HG02884 (cell line): ENCODE measurements around the gene PRTFDC1.
"Not testable (repeated sequence)": the region's sequence is repeated elsewhere in the genome, so short reads cannot be mapped to it uniquely, and the experiment has no call there.

ENCODE experiments used
- ATAC-seq: cut with Tn5 transposase; IDR thresholded peaks from one replicate; pipeline ENCODE4 v1.9.1; 2021; ENCODE audit warnings: mild to moderate bottlenecking, moderate library complexity; ENCODE audit not compliant: unreplicated experiment

The PRTFDC1 gene

DNA sequence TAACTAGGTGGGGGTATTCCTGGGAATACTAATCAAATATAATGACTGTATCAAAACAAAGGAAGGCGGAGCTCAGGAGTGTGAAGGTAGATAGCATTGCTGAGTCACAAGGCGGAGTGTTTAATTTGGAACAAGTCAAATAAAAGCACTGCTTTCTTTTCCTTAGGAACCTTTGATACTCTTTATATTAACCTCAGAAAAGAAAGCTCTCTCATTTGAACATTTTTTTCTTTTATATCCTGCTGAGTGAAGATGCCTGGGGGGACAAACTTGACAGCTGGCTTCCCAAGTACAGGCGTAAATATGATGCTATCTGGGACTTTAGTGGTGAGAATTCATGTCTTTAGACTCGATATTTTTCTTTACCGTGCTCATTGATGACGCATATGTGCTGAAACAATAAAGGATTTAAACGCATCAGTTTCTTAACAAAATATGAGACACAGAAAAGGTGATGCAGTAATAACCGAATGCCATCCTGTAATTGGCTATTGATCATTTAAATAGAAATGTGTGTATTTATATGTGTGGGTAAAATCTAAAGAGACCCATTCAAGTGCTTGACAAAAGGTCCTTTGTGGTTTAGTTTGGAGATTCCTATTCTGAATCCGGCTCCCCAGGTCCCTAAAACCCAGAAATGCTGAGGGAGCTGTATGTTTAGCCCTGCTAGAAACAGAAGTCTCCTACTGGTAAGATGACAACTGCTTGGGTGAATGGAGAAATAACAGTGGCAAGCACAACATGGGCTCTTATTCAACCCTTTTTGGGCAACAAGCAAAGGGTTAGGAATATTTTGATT is 102.7 kb downstream of the PRTFDC1 start:
- ATAC-seq: no peak

- no peak for ATAC-seq
Observed at GRCh38 chr10:24849051-24849450, 103.4 kb downstream of the PRTFDC1 start.

GRCh38 chr10:24848195-24848594 is 104.2 kb downstream of the PRTFDC1 start:
- ATAC-seq: no peak

DNA sequence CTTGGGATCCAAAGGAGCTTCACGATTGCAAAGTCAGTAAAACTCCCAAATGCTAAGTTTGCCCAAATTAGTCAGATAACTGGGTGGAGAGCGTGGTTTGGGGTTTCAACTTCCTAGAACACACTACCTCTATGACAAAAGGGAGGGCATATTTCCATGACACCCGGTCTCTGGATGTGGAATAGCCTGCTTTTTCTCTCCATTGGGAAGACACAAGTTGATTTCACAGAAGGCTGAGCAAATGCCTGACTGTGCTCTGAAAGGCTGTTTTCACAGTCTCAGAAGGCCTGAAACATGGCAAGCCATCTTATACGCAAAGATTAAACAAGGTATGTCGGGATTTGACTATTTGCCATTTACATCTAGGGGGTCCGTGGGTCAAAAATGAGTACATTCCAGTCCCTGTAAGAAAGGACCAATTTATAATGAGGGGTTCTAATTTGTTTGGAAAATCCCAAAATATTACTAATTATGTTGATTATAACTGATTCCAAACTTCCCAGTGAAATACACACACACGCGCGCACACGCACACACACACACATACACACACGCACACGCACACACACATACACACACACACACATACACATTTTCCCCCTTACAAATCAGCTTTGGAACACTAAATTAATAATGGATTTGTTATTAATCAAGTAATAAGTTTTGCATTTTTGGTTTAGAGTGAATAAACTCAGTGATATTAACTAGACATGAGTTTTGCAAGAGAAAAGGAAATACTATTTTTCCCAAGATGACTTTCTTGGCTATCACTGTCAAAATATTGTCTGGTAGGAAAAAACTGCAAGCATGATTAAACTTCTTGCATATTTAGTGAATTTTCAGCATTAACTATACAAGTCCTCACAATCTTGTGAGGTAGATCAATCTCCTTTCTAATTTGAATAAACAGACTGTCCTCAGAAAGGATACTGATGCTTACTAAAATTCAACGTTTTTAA is 105.0 kb downstream of the PRTFDC1 start:
- no peak for ATAC-seq

- ATAC-seq: no peak
Observed at GRCh38 chr10:24844742-24845141, 107.7 kb downstream of the PRTFDC1 start.

- ATAC-seq: no peak
Observed at GRCh38 chr10:24843256-24843655, 109.2 kb downstream of the PRTFDC1 start.

DNA sequence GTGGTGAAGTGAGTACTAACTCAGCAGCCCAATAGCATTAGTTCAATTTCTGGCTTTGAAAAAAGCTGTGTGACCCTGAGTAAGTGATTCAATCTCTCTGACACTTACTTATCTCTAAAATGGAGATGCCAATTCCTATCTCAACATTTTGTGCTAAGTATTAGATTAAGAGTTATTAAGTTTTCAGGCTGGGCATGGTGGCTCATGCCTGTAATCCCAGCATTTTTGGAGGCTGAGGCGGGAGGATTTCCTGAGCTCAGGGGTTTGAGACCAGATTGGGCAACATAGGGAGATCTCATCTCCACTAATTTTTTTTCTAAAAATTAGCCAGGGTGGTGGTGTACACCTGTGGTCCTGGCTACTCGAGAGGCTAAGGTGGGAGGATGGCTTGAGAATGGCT is 109.5 kb downstream of the PRTFDC1 start:
- no peak for ATAC-seq

- no peak for ATAC-seq
Observed at GRCh38 chr10:24841530-24841929, 110.9 kb downstream of the PRTFDC1 start.

DNA sequence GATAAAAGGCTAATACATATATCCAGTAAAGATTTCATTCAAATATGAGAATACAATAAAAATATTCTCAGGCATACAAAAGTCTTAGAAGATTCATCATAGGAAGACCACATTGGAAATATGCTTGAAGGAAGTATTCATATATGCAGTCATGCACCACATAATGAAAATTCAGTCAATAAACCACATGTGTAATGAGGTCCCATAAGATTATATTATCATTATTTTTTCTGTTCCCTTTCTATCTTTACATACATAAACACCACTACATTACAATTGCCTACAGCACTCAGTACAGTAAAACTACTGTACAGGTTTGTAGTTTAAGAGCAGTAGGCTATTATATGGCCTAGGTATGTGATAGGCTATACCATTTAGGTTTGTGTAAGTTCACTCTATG is 111.6 kb downstream of the PRTFDC1 start:
- ATAC-seq: no peak

GRCh38 chr10:24837781-24838180 is 114.6 kb downstream of the PRTFDC1 start:
- not testable (repeated sequence) for ATAC-seq

GRCh38 chr10:24834869-24835268 is 117.5 kb downstream of the PRTFDC1 start:
- no peak for ATAC-seq

GRCh38 chr10:24826009-24826408 is 126.4 kb downstream of the PRTFDC1 start:
- ATAC-seq: no peak

DNA sequence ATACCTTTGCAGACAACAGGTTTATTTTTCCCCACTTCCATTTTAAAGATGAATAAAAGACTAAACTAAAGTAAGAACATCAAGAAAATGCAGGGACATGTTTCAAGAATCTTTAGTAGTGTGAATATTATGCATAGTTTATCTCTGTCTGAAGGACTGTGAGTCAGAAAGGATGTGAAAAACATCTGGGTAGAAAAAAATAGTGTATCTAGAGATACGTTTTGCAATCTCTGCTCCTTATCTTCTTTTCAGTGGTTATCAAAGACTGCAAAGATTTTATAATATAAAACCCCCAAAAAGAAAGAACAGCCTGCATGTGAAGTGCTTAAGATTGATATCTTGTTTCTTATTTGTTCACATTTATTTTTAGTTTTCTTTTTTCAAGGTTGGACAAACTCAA is 126.9 kb downstream of the PRTFDC1 start:
- ATAC-seq: no peak

DNA sequence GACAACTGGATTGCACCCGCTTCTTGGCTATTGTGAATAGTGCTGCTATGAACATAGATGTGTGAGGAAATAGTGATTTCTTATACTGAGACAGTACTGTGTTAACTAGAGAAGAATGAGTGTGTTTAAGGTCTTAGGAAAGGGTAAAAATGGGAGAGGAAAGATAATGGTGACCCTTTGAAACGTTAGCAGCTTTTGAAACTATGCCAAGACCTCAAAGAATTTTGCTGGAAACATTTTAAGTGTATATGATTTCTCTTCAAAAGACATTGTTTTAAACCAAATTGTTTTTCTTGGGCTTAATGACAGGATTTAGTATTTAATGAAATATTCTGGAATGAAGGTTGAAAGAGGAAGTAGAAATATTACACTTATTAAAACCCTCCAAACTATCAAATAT is 127.9 kb downstream of the PRTFDC1 start:
- no peak for ATAC-seq

GRCh38 chr10:24824124-24824523 is 128.3 kb downstream of the PRTFDC1 start:
- ATAC-seq: no peak

DNA sequence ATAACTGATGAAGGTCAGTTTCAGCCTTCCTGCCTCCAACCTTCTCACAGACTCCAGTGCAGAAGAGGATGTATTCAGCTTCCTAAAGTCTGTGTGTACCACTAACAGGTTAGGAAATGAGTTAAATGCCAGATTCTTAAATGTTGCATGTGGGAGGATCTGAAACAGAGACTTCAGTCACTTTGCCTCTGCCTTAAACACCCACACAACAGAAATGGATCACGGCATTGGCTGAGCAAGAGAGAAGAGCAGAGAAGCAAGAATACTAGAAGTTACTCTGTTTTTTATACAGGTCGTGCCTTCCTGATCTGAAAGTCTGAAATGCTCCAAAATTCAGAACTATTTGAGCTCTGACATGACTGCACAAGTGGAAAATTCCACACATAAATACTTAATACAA is 129.8 kb downstream of the PRTFDC1 start:
- ATAC-seq: peak; percentile 90

DNA sequence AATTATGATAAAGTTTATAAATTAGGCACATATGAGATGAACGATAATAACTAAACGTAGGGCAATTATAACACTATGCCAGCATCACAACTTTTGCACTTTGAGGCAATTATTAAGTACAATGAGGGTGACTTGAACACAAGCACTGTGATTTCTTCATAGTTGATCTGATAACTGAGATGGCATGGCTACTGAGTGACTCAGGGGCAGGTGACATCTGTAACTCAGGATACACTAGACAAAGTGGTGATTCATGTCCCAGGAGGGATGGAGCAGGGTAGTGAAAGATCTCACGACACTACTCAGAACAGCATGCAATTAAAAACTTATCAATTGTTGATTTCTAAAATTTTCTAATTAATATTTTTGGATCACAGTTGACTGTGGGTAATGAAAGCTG is 130.4 kb downstream of the PRTFDC1 start:
- no peak for ATAC-seq

DNA sequence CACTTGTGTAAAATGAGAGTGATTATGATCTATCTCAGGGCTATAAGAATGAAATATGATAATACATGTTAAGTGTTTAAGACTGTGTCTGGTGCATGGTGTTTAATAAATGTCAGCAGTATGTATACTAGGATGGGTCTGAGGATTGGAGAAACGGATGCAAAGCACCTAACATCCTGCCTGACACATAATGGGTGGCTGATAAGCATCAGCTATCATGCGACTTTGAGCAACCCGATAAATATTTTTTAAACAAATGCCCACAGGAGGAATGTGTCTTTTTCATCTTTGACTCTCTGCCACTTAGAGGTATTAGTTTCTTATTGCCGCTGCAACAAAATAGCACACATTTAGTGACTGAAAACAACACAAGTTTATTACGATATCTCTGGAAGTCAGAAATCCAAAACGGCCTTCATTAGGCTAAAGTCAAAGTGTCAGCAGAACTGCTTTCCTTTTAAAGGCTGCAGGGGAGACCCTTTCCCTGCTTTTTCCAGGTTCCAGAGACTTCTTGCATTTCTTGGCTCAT is 135.5 kb downstream of the PRTFDC1 start:
- ATAC-seq: no peak

- no peak for ATAC-seq
Observed at GRCh38 chr10:24814568-24815313, 137.7 kb downstream of the PRTFDC1 start.

- ATAC-seq: no peak
Observed at GRCh38 chr10:24813856-24814255, 138.6 kb downstream of the PRTFDC1 start.

DNA sequence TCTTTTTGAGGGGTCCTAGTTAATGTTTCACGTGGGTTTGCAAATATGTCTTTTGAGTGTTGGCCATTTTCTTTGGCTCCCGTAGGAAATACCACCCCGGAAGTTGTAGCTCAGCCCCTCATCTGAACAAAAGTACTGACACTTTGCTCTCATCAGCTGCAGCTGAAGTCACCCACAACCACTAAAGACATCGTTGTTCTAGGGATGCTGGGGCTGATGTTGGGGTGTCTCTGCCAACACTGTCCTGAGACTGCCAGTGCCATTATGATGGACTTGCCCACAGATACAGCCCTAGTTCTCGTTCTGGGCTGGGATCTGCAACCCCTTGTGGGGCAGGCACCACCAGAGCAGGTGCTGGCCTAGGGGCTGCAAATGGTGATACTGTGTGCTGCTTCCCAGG is 146.1 kb downstream of the PRTFDC1 start:
- no peak for ATAC-seq
